Calu3 (cell line): ENCODE measurements around the gene MISP3. TPM values are rescaled to one million over a fixed set of nuclear protein-coding genes. Genes with fewer than 3 reads are reported as not detected.
A peak's percentile ranks its signal among the peaks of the same experiment; 100 is the strongest.

Experiments
- BruUV-seq: library from RNA; stranded (reverse); fragments of 400-500 nt; replicated peaks from 2 replicates; lab custom pipeline; 2021; lab: Mats Ljungman, UMichigan
- CTCF ChIA-PET: fragments of 300-600 bp; sonication (Branson Sonifier 250); formaldehyde crosslinking; loops from one replicate; lab custom pipeline; 2022; ENCODE audit warnings: antibody characterized with exemption; lab: Charles Lee
- DNase-seq: peaks from one replicate; pipeline ENCODE4 v3.0.0; 2022
- H3K27ac Mint-ChIP-seq: one replicate; pipeline ENCODE4 v1.8.0; 2022; ENCODE audit warnings: mixed read lengths; ENCODE audit not compliant: unreplicated experiment
- H3K27me3 Mint-ChIP-seq: one replicate; pipeline ENCODE4 v1.8.0; 2022; ENCODE audit warnings: mixed read lengths; ENCODE audit not compliant: unreplicated experiment
- H3K36me3 Mint-ChIP-seq: one replicate; pipeline ENCODE4 v1.8.0; 2022; ENCODE audit warnings: mild to moderate bottlenecking, moderate library complexity, mixed read lengths; ENCODE audit not compliant: insufficient read depth, unreplicated experiment
- H3K4me1 Mint-ChIP-seq: one replicate; pipeline ENCODE4 v1.8.0; 2022; ENCODE audit warnings: mild to moderate bottlenecking, low read depth, mixed read lengths; ENCODE audit not compliant: unreplicated experiment
- H3K4me3 Mint-ChIP-seq: one replicate; pipeline ENCODE4 v1.8.0; 2022; ENCODE audit warnings: mild to moderate bottlenecking, low read depth, moderate library complexity, mixed read lengths; ENCODE audit not compliant: unreplicated experiment
- H3K9me3 Mint-ChIP-seq: one replicate; pipeline ENCODE4 v1.8.0; 2022; ENCODE audit warnings: low read depth, mixed read lengths; ENCODE audit not compliant: unreplicated experiment
- intact Hi-C: fragments of 100-400 bp; cut with micrococcal nuclease; formaldehyde crosslinking; loops from one replicate; pipeline ENCODE4 v1.10.0; 2022; ENCODE audit not compliant: unreplicated experiment
- total RNA-seq: library from RNA; stranded (reverse); gene quantifications from 2 replicates; pipeline ENCODE4 v1.2.3, GENCODE V29; 2022
- TF ChIP-seq, protein P1 (sequence below): fragments of 200-600 bp; IDR thresholded peaks from one replicate; pipeline ENCODE4 v1.8.0; 2022; ENCODE audit warnings: antibody characterized with exemption; ENCODE audit not compliant: unreplicated experiment

Gene MISP3
- total RNA-seq, 1 experiment from 2014 or later: 4.2 TPM

DNA sequence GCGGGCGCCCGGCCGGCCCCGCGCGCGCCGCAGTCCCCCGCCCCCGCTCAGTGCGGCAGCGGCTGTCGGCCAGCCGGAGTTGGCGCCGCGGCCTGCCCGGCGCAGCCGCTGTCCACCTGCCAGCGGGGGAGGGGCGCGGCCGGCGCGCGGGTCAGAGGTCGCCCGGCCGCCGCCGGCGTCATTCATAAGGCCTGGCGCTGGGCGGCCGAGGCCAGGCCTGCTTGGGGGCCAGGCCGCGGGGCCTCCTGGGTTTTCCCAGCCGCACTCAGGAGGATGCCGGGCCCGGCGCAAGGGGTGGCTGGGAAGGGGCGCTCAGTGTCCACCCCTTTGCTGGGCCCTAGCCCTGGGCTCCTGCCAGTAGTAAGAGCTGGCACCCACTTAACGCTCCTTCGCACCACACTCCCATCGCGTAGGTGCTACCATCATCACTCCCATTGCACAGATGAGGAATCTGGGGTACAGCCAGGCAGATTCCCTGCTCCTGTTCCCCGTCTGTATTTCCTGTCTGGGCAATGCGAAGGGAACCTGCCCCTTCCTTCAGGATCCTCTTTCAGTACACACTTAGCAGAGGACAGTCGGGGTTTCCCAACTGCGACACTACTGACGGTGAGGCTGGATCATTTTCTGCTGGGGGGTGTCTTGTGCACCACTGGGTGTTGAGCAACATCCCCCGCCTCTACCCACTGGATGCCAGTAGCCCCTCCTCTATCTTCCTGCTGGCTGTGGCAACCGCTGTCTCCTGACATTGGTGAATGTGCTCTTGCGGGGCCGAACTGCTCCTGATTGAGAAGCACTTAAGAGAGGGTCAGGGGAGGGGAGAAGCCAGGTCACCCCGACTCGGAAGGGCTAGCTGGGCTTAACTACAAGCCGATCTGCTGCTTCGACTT, 45.8 kb downstream of the MISP3 start:
- TF ChIP-seq, protein P1, sequence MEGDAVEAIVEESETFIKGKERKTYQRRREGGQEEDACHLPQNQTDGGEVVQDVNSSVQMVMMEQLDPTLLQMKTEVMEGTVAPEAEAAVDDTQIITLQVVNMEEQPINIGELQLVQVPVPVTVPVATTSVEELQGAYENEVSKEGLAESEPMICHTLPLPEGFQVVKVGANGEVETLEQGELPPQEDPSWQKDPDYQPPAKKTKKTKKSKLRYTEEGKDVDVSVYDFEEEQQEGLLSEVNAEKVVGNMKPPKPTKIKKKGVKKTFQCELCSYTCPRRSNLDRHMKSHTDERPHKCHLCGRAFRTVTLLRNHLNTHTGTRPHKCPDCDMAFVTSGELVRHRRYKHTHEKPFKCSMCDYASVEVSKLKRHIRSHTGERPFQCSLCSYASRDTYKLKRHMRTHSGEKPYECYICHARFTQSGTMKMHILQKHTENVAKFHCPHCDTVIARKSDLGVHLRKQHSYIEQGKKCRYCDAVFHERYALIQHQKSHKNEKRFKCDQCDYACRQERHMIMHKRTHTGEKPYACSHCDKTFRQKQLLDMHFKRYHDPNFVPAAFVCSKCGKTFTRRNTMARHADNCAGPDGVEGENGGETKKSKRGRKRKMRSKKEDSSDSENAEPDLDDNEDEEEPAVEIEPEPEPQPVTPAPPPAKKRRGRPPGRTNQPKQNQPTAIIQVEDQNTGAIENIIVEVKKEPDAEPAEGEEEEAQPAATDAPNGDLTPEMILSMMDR: no peak
- peaks cover 8% of the 10 kb centered on the region for H3K4me1 Mint-ChIP-seq
- peaks cover 32% of the 10 kb centered on the region for H3K36me3 Mint-ChIP-seq
- DNase-seq: no peak
- CTCF ChIA-PET: interaction anchor here (1.0 to 1.1 kb wide), 2 partner anchors 17 to 18 kb away, joined by 3 read pairs; partner anchors contain the start of gene ASF1B
- H3K4me3 Mint-ChIP-seq: peak overlapping the region; percentile 77
- no peaks in the 10 kb centered on the region for H3K27me3 Mint-ChIP-seq
- H3K9me3 Mint-ChIP-seq: no peaks in the 10 kb centered on the region
- intact Hi-C loops: no loop called here
- peak overlapping the region; percentile 88 for H3K27ac Mint-ChIP-seq
- no TSS peak for BruUV-seq

GRCh38 chr19:14119146-14119545, 46.6 kb downstream of the MISP3 start:
- no peak for DNase-seq
- TF ChIP-seq, protein P1: no peak
- H3K9me3 Mint-ChIP-seq: no peaks in the 10 kb centered on the region
- no TSS peak for BruUV-seq
- peak overlapping the region; percentile 75 for H3K4me3 Mint-ChIP-seq
- peak overlapping the region; percentile 88 for H3K27ac Mint-ChIP-seq
- no peaks in the 10 kb centered on the region for H3K27me3 Mint-ChIP-seq
- CTCF ChIA-PET: interaction anchor here (1.0 to 1.1 kb wide), 2 partner anchors 16 to 17 kb away, joined by 3 read pairs; partner anchors contain the start of gene ASF1B
- intact Hi-C loops: no loop called here
- peaks cover 32% of the 10 kb centered on the region for H3K36me3 Mint-ChIP-seq
- peaks cover 8% of the 10 kb centered on the region for H3K4me1 Mint-ChIP-seq

GRCh38 chr19:14119644-14120496, 47.3 kb downstream of the MISP3 start:
- intact Hi-C loops: no loop called here
- TF ChIP-seq, protein P1: no peak
- Mint-ChIP-seq H3K27ac (no peak overlapping the region), H3K4me1 (peaks cover 8% of the 10 kb centered on the region), H3K36me3 (peaks cover 29% of the 10 kb centered on the region), H3K9me3 (no peaks in the 10 kb centered on the region), H3K27me3 (no peaks in the 10 kb centered on the region), H3K4me3 (no peak overlapping the region)
- CTCF ChIA-PET: interaction anchor here (1.1 kb wide), 1 partner anchor 17 kb away, joined by 3 read pairs; the partner anchor contains the start of gene ASF1B
- DNase-seq: no peak
- no TSS peak for BruUV-seq

DNA sequence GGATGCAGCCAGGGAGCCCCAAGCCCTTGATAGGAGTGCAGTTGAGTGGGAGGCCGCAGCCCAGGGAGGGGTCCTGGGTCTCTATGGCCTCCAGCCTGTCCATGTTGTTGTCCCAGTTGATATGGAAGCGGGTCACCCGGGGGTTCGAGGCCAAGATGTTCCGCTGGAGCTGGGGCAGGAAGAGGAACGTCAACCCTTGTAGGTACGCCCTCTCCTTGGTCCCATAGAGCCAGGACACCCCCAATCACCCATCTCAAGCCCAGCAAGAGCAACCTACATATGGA, 47.9 kb downstream of the MISP3 start:
- H3K4me3 Mint-ChIP-seq: no peak overlapping the region
- intact Hi-C loops: no loop called here
- no peak for DNase-seq
- H3K27ac Mint-ChIP-seq: no peak overlapping the region
- H3K9me3 Mint-ChIP-seq: no peaks in the 10 kb centered on the region
- TF ChIP-seq, protein P1: no peak
- H3K4me1 Mint-ChIP-seq: peaks cover 8% of the 10 kb centered on the region
- no TSS peak for BruUV-seq
- H3K36me3 Mint-ChIP-seq: peaks cover 29% of the 10 kb centered on the region
- CTCF ChIA-PET: interaction anchor here (0.6 kb wide), 1 partner anchor 272 kb away, joined by 3 read pairs; no protein-coding TSS in a partner anchor
- no peaks in the 10 kb centered on the region for H3K27me3 Mint-ChIP-seq
